ENCODE measurements around the gene PCDH15.

GRCh38 chr10:53997953-53998352 is 803.1 kb downstream of the PCDH15 start:
- TF ChIP-seq, protein P1, sequence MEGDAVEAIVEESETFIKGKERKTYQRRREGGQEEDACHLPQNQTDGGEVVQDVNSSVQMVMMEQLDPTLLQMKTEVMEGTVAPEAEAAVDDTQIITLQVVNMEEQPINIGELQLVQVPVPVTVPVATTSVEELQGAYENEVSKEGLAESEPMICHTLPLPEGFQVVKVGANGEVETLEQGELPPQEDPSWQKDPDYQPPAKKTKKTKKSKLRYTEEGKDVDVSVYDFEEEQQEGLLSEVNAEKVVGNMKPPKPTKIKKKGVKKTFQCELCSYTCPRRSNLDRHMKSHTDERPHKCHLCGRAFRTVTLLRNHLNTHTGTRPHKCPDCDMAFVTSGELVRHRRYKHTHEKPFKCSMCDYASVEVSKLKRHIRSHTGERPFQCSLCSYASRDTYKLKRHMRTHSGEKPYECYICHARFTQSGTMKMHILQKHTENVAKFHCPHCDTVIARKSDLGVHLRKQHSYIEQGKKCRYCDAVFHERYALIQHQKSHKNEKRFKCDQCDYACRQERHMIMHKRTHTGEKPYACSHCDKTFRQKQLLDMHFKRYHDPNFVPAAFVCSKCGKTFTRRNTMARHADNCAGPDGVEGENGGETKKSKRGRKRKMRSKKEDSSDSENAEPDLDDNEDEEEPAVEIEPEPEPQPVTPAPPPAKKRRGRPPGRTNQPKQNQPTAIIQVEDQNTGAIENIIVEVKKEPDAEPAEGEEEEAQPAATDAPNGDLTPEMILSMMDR (IDR thresholded peaks at IDR 0.05) = peak in 2 of 5 experiments; percentile 8 to 31
- TF ChIP-seq EP300 (IDR thresholded peaks at IDR 0.05) (no peak), POLR2A (IDR thresholded peaks at IDR 0.05) (no peak)
